ENCODE data around the gene DCBLD2.

DCBLD2 gene

GRCh38 chr3:98777286-98777685 is 124.2 kb downstream of the DCBLD2 start:
- FAIRE-seq (no peak), DNase-seq (ENCODE audit: extremely low spot score, insufficient read length, low read depth) (no peak)

- no peak for FAIRE-seq
Measured at GRCh38 chr3:98776140-98776493, 125.4 kb downstream of the DCBLD2 start.

GRCh38 chr3:98775459-98776139 is 125.9 kb downstream of the DCBLD2 start:
- DNase-seq (ENCODE audit: extremely low spot score, insufficient read length, low read depth), result no peak
- FAIRE-seq, result no peak

More at GRCh38 chr3:98776140-98776493, 125.4 kb downstream of the DCBLD2 start:
- no peak for DNase-seq (ENCODE audit: extremely low spot score, insufficient read length, low read depth)

- FAIRE-seq, result no peak
- DNase-seq (ENCODE audit: extremely low spot score, insufficient read length, low read depth), result no peak
Measured at GRCh38 chr3:98772022-98772421, 129.5 kb downstream of the DCBLD2 start.

GRCh38 chr3:98770261-98771039 is 131.0 kb downstream of the DCBLD2 start:
- no peak for DNase-seq (ENCODE audit: extremely low spot score, insufficient read length, low read depth)
- FAIRE-seq, result peak; percentile 78

- DNase-seq (ENCODE audit: extremely low spot score, insufficient read length, low read depth), result no peak
- no peak for FAIRE-seq
Measured at GRCh38 chr3:98769448-98769847, 132.0 kb downstream of the DCBLD2 start.

- FAIRE-seq (no peak), DNase-seq (ENCODE audit: extremely low spot score, insufficient read length, low read depth) (no peak)
Measured at GRCh38 chr3:98768961-98769360, 132.5 kb downstream of the DCBLD2 start.

- DNase-seq (ENCODE audit: extremely low spot score, insufficient read length, low read depth), result no peak
- no peak for FAIRE-seq
Measured at GRCh38 chr3:98766924-98767323, 134.6 kb downstream of the DCBLD2 start.

GRCh38 chr3:98765721-98766120 is 135.8 kb downstream of the DCBLD2 start:
- FAIRE-seq, result no peak
- DNase-seq (ENCODE audit: extremely low spot score, insufficient read length, low read depth), result no peak

- FAIRE-seq (no peak), DNase-seq (ENCODE audit: extremely low spot score, insufficient read length, low read depth) (no peak)
Measured at GRCh38 chr3:98764472-98764884, 137.0 kb downstream of the DCBLD2 start.

GRCh38 chr3:98763819-98764418 is 137.6 kb downstream of the DCBLD2 start:
- no peak for FAIRE-seq

GRCh38 chr3:98763076-98763475 is 138.4 kb downstream of the DCBLD2 start, which contains the start of gene ST3GAL6:
ST3GAL6 (plus strand) TSS chr3:98763340; CDS start chr3:98768441, 5,101 bp downstream.
- FAIRE-seq (no peak), DNase-seq (ENCODE audit: extremely low spot score, insufficient read length, low read depth) (no peak)

More at GRCh38 chr3:98763819-98764418, 137.6 kb downstream of the DCBLD2 start:
- no peak for DNase-seq (ENCODE audit: extremely low spot score, insufficient read length, low read depth)

- FAIRE-seq, result no peak
- no peak for DNase-seq (ENCODE audit: extremely low spot score, insufficient read length, low read depth)
Measured at GRCh38 chr3:98761643-98762229, 139.8 kb downstream of the DCBLD2 start.

GRCh38 chr3:98759629-98760028 is 141.9 kb downstream of the DCBLD2 start:
- DNase-seq (ENCODE audit: extremely low spot score, insufficient read length, low read depth) (no peak), FAIRE-seq (no peak)

GRCh38 chr3:98755601-98756000 is 145.9 kb downstream of the DCBLD2 start:
- DNase-seq (ENCODE audit: extremely low spot score, insufficient read length, low read depth) (no peak), FAIRE-seq (no peak)

- FAIRE-seq (no peak), DNase-seq (ENCODE audit: extremely low spot score, insufficient read length, low read depth) (no peak)
Measured at GRCh38 chr3:98754483-98754882, 147.0 kb downstream of the DCBLD2 start.

- DNase-seq (ENCODE audit: extremely low spot score, insufficient read length, low read depth) (no peak), FAIRE-seq (no peak)
Measured at GRCh38 chr3:98750276-98750919, 151.1 kb downstream of the DCBLD2 start.

GRCh38 chr3:98746882-98747281 is 154.6 kb downstream of the DCBLD2 start:
- FAIRE-seq (no peak), DNase-seq (ENCODE audit: extremely low spot score, insufficient read length, low read depth) (no peak)

- DNase-seq (ENCODE audit: extremely low spot score, insufficient read length, low read depth) (no peak), FAIRE-seq (no peak)
Measured at GRCh38 chr3:98746122-98746521, 155.4 kb downstream of the DCBLD2 start.

Data from GM18507 (cell line).